ENCODE results near the gene TTC3.

GRCh38 chr21:37241426-37241825 lies 168.4 kb downstream of the TTC3 start:
- TF ChIP-seq CTCF (conservative IDR thresholded peaks at IDR 0.05) (no peak), ZFX (IDR thresholded peaks at IDR 0.05) (no peak)

Data from C4-2B (cell line).